Ovary (tissue), 3 donors: ENCODE measurements around the gene CCDC169.

Source experiments
- CTCF ChIP-seq, 3 donors: fragments of 450-650 bp in 2 of 3; fragments of 200-600 bp in 1 of 3; IDR thresholded peaks; one replicate each; pipeline versions ENCODE4 v1.5.1 to v1.8.0; 2016 to 2022; ENCODE audit warnings: antibody characterized with exemption in 3 of 3, mild to moderate bottlenecking in 1 of 3
- EP300 ChIP-seq: sonication (generic); formaldehyde crosslinking; IDR thresholded peaks from one replicate; pipeline ENCODE4 v1.6.1; 2017; ENCODE audit warnings: antibody characterized with exemption
- donor health status: DM: no; HTN: no; CAD: no.

DNA sequence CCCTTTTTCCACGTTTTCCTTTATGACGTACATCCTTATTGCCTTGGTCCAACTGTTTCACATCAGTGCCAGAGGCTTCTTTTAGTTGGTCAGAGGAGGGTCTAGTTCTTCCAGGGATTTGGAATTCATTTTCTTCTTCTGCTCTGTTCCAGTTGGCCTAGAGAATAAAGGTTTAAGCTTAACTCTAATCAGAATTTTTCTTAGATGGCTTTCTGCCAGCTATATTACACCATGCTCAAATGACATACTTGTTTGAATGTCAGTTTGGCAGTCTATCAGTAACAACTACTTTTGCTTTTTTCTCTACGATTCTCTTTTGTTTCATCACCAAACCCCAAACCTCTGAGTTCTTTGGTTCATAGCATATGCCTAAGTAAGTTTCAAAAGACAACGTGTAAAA is 31.7 kb upstream of the CCDC169 start:
- TF ChIP-seq EP300 (no peak), CTCF (IDR thresholded peaks at IDR 0.05) (no peak)
